AG04450 (cell line): ENCODE results near the gene LHCGR. TPM values are rescaled to one million over a fixed set of nuclear protein-coding genes. Genes with fewer than 3 reads are reported as not detected.
"Not testable (repeated sequence)": the region's sequence is repeated elsewhere in the genome, so short reads cannot be mapped to it uniquely, and the experiment has no call there.

Experiments
- CTCF ChIA-PET: fragments of 300-600, 350-600 bp; formaldehyde crosslinking; extraction: SDS; loops from one replicate; lab custom pipeline; 2022; ENCODE audit warnings: antibody characterized with exemption, inconsistent platforms; lab: Charles Lee
- POLR2A ChIA-PET: fragments of 350-600 bp; formaldehyde crosslinking; extraction: SDS; loops from one replicate; lab custom pipeline; 2021; ENCODE audit warnings: antibody characterized with exemption, inconsistent platforms; lab: Yijun Ruan, JAX
- DNase-seq: peaks from one replicate; pipeline ENCODE4 v3.0.0-alpha.2; 2011; ENCODE audit warnings: low read depth, low spot score
- H3K27ac ChIP-seq: one replicate; pipeline ENCODE4 v1.5.1; 2012; ENCODE audit warnings: low read depth, low read length, control low read depth
- H3K27me3 ChIP-seq: one replicate; pipeline ENCODE4 v1.6.0; 2012; ENCODE audit warnings: low read length; ENCODE audit not compliant: control insufficient read depth, insufficient read depth
- H3K4me3 ChIP-seq: 2 replicates; pipeline ENCODE4 v1.5.1; 2011; ENCODE audit warnings: mild to moderate bottlenecking, low read depth, low read length, control low read depth
- H3K9me3 ChIP-seq: 2 replicates; pipeline ENCODE4 v1.5.1; 2012; ENCODE audit warnings: low read length; ENCODE audit not compliant: control insufficient read depth, insufficient read depth
- polyA plus RNA-seq: library from polyadenylated mRNA; depleted of rRNA; stranded (reverse); fragments of >200 nt; gene quantifications from 2 replicates; pipeline ENCODE4 v1.2.3, GENCODE V29; 2011
- TF ChIP-seq, protein P1 (sequence below): IDR thresholded peaks from 2 replicates; pipeline ENCODE4 v1.5.1; 2011; ENCODE audit warnings: low read depth, low read length, control low read depth, inconsistent platforms

The LHCGR gene
- polyA plus RNA-seq, 1 experiment = 3.8 TPM

DNA sequence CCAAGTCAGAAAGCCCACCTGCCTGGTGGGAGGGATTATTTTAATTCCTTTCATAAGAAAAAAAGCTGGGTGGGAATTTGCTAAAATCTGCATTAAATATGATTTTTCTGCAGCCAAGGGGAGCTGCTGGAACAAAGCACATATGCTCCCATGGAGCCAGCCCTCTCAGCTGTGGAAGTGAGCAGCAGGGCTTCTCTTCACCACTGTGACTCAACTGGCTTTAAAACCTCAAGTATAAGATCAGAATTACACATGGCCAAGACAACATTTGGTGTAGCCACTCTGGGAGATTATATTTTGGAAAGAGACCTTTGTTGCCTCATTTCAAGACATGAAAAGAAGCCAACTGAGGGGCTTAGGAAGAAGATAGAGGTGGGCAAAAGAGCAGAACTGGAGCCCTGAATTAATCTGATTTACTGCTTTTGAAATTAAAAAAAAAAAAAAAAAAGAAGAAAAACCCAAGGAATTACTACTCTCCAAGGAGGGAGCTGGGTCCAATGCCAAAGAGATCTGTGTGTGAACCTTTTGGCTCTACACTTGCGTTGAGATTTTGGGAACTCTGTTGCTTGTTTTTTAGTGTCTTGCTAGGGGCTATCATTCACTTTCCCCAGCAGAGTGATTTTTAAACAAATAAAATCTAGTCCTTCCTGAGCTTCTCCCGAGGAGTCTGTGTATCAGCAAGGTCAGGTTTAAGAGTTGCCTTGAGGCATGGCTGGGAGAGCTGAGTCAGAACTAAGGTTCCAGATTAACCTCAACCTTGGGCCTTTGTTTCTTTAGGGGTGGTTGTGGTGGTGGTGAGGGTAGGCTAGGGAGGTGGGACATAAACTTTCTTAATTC lies 6.0 kb downstream of the LHCGR start:
- CTCF ChIA-PET = interaction anchor here (0.6 to 0.9 kb wide), 2 partner anchors 9 to 211 kb away, joined by 3 to 7 read pairs; no protein-coding TSS in a partner anchor
- no peak for DNase-seq
- no peaks in the 10 kb centered on the region for H3K9me3 ChIP-seq
- POLR2A ChIA-PET = interaction anchor here (0.5 kb wide), 1 partner anchor 236 kb away, joined by 3 read pairs; no protein-coding TSS in a partner anchor
- no peaks in the 10 kb centered on the region for H3K27me3 ChIP-seq
- TF ChIP-seq, protein P1, sequence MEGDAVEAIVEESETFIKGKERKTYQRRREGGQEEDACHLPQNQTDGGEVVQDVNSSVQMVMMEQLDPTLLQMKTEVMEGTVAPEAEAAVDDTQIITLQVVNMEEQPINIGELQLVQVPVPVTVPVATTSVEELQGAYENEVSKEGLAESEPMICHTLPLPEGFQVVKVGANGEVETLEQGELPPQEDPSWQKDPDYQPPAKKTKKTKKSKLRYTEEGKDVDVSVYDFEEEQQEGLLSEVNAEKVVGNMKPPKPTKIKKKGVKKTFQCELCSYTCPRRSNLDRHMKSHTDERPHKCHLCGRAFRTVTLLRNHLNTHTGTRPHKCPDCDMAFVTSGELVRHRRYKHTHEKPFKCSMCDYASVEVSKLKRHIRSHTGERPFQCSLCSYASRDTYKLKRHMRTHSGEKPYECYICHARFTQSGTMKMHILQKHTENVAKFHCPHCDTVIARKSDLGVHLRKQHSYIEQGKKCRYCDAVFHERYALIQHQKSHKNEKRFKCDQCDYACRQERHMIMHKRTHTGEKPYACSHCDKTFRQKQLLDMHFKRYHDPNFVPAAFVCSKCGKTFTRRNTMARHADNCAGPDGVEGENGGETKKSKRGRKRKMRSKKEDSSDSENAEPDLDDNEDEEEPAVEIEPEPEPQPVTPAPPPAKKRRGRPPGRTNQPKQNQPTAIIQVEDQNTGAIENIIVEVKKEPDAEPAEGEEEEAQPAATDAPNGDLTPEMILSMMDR = no peak
- H3K27ac ChIP-seq = no peak overlapping the region
- no peak overlapping the region for H3K4me3 ChIP-seq

- no peak overlapping the region for H3K27ac ChIP-seq
- TF ChIP-seq, protein P1 = no peak
- DNase-seq = no peak
- POLR2A ChIA-PET = no interaction called here
- no peaks in the 10 kb centered on the region for H3K27me3 ChIP-seq
- no peak overlapping the region for H3K4me3 ChIP-seq
- H3K9me3 ChIP-seq = no peaks in the 10 kb centered on the region
- CTCF ChIA-PET = interaction anchor here (0.6 kb wide), 1 partner anchor 420 kb away, joined by 3 read pairs; no protein-coding TSS in a partner anchor
These were observed 8.2 kb downstream of the LHCGR start for GRCh38 chr2:48747319-48747718.

DNA sequence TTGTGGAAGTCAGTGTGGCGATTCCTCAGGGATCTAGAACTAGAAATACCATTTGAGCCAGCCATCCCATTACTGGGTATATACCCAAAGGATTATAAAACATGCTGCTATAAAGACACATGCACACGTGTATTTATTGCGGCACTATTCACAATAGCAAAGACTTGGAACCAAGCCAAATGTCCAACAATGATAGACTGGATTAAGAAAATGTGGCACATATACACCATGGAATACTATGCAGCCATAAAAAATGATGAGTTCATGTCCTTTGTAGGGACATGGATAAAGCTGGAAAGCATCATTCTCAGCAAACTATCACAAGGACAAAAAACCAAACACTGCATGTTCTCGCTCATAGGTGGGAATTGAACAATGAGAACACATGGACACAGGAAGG lies 16.3 kb downstream of the LHCGR start:
- H3K27me3 ChIP-seq, H3K4me3 ChIP-seq, POLR2A ChIA-PET, DNase-seq, H3K27ac ChIP-seq, H3K9me3 ChIP-seq, CTCF ChIA-PET: not testable (repeated sequence)

DNA sequence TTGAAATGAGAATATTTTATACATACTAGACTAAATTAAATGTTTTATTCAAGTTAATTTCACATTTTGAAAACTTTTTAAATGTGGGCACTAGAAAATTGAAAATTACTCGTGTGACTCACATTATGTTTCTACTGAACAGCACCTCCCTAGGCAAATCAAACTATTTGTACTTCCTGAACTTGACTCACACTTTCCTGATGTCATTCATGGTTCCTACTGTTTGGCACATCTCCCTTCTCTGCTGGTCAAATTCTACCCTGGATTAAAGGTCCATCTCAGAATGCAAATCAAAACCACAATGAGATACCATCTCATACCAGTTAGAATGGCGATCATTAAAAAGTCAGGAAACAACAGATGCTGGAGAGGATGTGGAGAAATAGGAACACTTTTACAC lies 16.7 kb downstream of the LHCGR start:
- no peak for DNase-seq
- Histone ChIP-seq H3K27ac (no peak overlapping the region), H3K4me3 (no peak overlapping the region), H3K27me3 (no peaks in the 10 kb centered on the region), H3K9me3 (no peaks in the 10 kb centered on the region; the same call in 1 of the 2 replicates)
- CTCF ChIA-PET = no interaction called here
- TF ChIP-seq, protein P1 = no peak
- POLR2A ChIA-PET = no interaction called here

GRCh38 chr2:48736251-48736650 lies 19.3 kb downstream of the LHCGR start:
- TF ChIP-seq, protein P1 = no peak
- Histone ChIP-seq H3K9me3 (no peaks in the 10 kb centered on the region; the same call in 1 of the 2 replicates), H3K4me3 (no peak overlapping the region), H3K27me3 (no peaks in the 10 kb centered on the region), H3K27ac (no peak overlapping the region)
- ChIA-PET CTCF (no interaction called here), POLR2A (no interaction called here)
- no peak for DNase-seq
